ENCODE data around the gene KLC1. TPM values are rescaled to one million over a fixed set of nuclear protein-coding genes. Genes with fewer than 3 reads are reported as not detected.

The KLC1 gene
- total RNA-seq, 1 donor from 2014 or later = 975 TPM

DNA sequence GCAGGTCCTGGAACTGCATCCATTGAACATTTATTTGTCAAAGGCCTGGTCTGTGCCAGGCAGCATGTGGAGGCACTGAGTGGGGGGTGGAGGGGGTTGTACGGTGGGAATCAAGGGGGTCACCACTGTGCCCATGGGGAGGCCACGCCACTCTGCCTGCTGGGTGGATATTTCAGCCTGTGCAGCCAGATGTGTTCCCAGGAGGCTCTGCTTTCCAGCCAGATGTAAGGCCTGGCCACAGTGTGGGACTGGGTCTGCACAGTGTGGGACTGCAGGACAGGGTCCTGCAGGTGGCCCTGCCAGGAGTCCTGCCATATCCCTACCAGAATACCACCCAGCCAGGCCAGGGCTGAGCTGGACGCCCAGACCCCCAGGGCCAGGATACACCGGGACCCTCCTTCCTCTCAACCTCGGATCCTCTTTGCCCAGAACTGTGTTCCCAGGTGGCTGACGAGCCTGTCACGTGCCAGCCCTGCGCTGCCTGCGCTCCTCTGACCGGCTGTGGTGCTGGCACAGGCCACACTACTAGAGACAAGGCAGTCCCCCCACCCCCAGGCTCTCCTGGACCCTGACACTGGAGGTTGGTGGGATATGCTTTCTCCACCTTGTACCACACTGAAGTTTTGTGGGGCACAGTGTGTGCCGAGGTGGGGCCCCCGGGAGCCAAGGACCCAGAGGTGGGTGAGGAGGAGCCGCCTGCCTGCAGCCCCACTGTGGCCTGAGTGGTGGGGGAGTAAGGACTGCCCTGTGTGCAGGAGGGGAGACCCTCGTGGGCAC, 68.8 kb downstream of the KLC1 start:
- no peak overlapping the region for H3K4me3 Mint-ChIP-seq (ENCODE audit: unreplicated experiment)
- peaks cover 28% of the 10 kb centered on the region for H3K27me3 Mint-ChIP-seq (ENCODE audit: unreplicated experiment)
- peaks cover 37% of the 10 kb centered on the region for H3K9me3 Mint-ChIP-seq (ENCODE audit: unreplicated experiment)
- peak overlapping the region; percentile 72 for H3K27ac Mint-ChIP-seq (ENCODE audit: unreplicated experiment)
- H3K4me1 Mint-ChIP-seq (ENCODE audit: low read depth, unreplicated experiment) = peaks cover 33% of the 10 kb centered on the region
- DNase-seq = no peak
- TF ChIP-seq, protein P1, sequence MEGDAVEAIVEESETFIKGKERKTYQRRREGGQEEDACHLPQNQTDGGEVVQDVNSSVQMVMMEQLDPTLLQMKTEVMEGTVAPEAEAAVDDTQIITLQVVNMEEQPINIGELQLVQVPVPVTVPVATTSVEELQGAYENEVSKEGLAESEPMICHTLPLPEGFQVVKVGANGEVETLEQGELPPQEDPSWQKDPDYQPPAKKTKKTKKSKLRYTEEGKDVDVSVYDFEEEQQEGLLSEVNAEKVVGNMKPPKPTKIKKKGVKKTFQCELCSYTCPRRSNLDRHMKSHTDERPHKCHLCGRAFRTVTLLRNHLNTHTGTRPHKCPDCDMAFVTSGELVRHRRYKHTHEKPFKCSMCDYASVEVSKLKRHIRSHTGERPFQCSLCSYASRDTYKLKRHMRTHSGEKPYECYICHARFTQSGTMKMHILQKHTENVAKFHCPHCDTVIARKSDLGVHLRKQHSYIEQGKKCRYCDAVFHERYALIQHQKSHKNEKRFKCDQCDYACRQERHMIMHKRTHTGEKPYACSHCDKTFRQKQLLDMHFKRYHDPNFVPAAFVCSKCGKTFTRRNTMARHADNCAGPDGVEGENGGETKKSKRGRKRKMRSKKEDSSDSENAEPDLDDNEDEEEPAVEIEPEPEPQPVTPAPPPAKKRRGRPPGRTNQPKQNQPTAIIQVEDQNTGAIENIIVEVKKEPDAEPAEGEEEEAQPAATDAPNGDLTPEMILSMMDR (IDR thresholded peaks at IDR 0.05; ENCODE audit: partially characterized antibody, unreplicated experiment) = no peak
- H3K36me3 Mint-ChIP-seq (ENCODE audit: unreplicated experiment) = no peaks in the 10 kb centered on the region

DNA sequence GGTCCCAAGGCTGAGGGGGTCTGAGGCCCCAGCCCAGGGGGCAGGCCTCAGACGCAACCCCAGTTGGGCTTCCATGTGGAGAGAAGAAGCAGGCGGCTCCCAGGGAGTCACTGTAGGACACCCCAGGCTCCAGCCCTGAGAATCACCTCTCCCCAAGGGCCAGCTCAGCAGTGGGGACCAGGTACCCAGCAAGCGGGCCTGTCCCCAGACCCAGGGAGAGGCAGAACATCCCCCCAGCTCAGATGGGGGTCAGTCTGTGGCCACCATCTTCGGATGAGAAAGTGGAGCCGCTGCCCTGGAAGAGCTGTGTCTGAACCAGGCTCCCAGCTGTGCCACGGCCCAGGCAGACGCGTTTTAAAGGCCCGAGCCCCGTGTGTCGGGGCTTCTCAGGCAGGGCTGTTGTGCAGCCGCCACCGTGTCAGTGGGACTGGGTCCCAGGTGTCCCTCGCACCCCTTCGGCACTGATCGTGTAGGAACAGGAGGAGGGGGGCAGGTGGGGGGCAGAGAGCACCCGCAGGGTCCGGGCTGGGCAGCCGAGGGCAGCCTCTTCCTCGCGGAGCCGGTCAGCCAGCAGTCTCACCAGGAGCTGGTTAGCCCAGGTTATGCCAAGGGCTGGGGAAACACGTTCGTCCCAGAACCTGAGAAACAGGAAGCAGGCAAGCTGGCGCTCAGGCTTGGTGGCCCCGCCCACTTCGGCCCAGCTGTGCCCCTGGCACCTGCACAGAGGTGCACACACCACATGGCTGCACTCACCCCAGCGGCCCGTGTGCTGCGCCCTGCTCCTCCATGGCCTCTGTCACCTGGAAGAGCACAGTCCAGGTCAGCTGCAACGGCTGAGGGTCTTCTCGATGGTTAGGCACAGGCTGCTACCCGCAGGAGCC, 69.6 kb downstream of the KLC1 start:
- Mint-ChIP-seq H3K4me1 (ENCODE audit: low read depth, unreplicated experiment) (peaks cover 40% of the 10 kb centered on the region), H3K4me3 (ENCODE audit: unreplicated experiment) (no peak overlapping the region), H3K27me3 (ENCODE audit: unreplicated experiment) (peaks cover 33% of the 10 kb centered on the region), H3K36me3 (ENCODE audit: unreplicated experiment) (no peaks in the 10 kb centered on the region), H3K9me3 (ENCODE audit: unreplicated experiment) (peaks cover 42% of the 10 kb centered on the region), H3K27ac (ENCODE audit: unreplicated experiment) (no peak overlapping the region)
- TF ChIP-seq, protein P1 (IDR thresholded peaks at IDR 0.05; ENCODE audit: partially characterized antibody, unreplicated experiment) = no peak
- no peak for DNase-seq

DNA sequence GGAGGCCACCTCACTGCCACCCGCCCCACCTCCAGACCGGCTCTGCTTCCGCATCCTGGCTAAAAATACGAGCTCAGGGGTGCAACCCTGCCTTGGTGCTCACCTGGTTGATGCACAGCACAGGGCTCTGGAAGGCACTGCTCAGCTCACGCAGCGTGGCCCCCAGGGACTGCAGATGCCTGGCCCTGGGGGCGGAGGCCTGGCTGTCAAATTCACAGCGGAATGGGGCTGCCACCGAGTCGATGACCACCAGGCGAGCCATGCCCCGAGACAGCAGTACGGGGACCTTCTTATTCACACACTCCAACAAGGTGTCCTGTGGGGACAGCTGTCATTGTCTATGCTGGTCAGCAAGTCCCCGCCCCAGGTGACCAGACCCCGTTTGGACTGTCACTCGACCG, 70.2 kb downstream of the KLC1 start:
- TF ChIP-seq, protein P1 (IDR thresholded peaks at IDR 0.05; ENCODE audit: partially characterized antibody, unreplicated experiment) = no peak
- no peak for DNase-seq
- peak overlapping the region; percentile 64 for H3K27ac Mint-ChIP-seq (ENCODE audit: unreplicated experiment)
- no peaks in the 10 kb centered on the region for H3K36me3 Mint-ChIP-seq (ENCODE audit: unreplicated experiment)
- no peak overlapping the region for H3K4me3 Mint-ChIP-seq (ENCODE audit: unreplicated experiment)
- H3K4me1 Mint-ChIP-seq (ENCODE audit: low read depth, unreplicated experiment) = peaks cover 44% of the 10 kb centered on the region
- peaks cover 47% of the 10 kb centered on the region for H3K9me3 Mint-ChIP-seq (ENCODE audit: unreplicated experiment)
- peaks cover 34% of the 10 kb centered on the region for H3K27me3 Mint-ChIP-seq (ENCODE audit: unreplicated experiment)

DNA sequence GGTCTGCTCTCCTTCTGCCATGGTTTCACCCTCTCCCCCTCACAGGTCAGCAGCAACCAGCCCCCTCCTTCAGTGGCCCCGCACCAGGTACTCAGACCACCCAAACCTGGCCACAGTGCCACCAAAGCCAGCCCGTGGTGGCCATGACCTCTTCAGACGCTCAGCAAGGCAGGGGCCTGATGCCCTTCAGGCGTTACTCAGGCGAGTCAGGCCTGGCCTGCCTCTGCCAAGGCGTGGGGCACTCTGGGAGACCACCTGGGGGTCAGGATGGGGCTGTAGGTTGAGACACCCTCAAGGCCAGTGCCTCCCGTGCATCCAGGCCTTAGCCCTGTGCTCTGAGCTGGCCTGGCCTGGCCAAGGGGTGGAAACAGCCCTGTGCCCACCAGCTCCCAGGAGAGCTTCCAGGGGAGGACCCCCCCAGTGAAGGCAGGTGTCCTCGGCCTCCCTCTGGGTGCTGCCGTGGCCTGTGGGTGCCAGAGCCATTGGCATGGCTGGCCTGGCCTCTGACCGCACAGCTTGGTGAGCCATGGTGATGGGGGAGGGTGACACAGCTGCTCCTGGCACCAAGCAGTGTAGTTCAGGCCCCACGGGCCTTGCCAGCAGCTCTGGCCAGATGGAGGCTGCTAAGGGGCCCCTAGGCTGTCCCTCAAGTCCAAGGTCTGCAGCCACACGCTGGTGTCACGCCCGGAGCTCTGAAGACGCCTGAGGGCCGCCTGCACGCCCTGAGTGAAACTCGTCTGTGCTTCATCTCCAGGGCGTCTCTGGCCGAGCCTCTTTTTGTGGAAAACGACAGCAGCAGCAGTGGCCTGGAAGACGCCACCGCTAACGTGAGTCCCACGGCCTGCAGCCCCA, 71.1 kb downstream of the KLC1 start:
- Mint-ChIP-seq H3K4me1 (ENCODE audit: low read depth, unreplicated experiment) (peaks cover 46% of the 10 kb centered on the region), H3K36me3 (ENCODE audit: unreplicated experiment) (no peaks in the 10 kb centered on the region), H3K4me3 (ENCODE audit: unreplicated experiment) (no peak overlapping the region), H3K27ac (ENCODE audit: unreplicated experiment) (peak overlapping the region; percentile 64), H3K27me3 (ENCODE audit: unreplicated experiment) (peaks cover 38% of the 10 kb centered on the region), H3K9me3 (ENCODE audit: unreplicated experiment) (peaks cover 49% of the 10 kb centered on the region)
- TF ChIP-seq, protein P1 (IDR thresholded peaks at IDR 0.05; ENCODE audit: partially characterized antibody, unreplicated experiment) = no peak
- no peak for DNase-seq

All from glutamatergic neuron (in vitro differentiated cells).